Measurements from ENCODE around the gene UBE2D2. TPM values are rescaled to one million over a fixed set of nuclear protein-coding genes. Genes with fewer than 3 reads are reported as not detected.
A peak's percentile ranks its signal among the peaks of the same experiment; 100 is the strongest.

The UBE2D2 gene
- total RNA-seq, 1 experiment from 2014 or later: 222 TPM

GRCh38 chr5:139650689-139651042 lies 89.5 kb downstream of the UBE2D2 start:
- in situ Hi-C loops (cut with HindIII; ENCODE audit: low pct_unique_long_range_greater_than_20kb, low sequenced_read_pairs): no loop called here
- Histone ChIP-seq H3K9me3 (ENCODE audit: control insufficient read depth, insufficient read depth, low read depth, low read length) (no peaks in the 10 kb centered on the region), H3K4me1 (ENCODE audit: control insufficient read depth, insufficient read depth, low read length) (peaks cover 44% of the 10 kb centered on the region), H3K27me3 (ENCODE audit: control insufficient read depth, insufficient read depth, low read length) (no peaks in the 10 kb centered on the region), H3K4me3 (ENCODE audit: low read depth in 2 of 2, low read length in 2 of 2) (peak overlapping the region; percentile 78 to 81), H3K27ac (ENCODE audit: low read length) (peak overlapping the region; percentile 82), H3K36me3 (ENCODE audit: control insufficient read depth, insufficient read depth, low read length) (no peaks in the 10 kb centered on the region; the same call in 1 of the 2 replicates)
- ChIA-PET POLR2A (interaction anchor here (1.9 kb wide), 1 partner anchor 9 kb away, joined by 6 read pairs; no protein-coding TSS in a partner anchor), CTCF (interaction anchor here (0.5 to 0.6 kb wide), 2 partner anchors 19 to 38 kb away, joined by 3 to 4 read pairs; no protein-coding TSS in a partner anchor)
- no TSS peak for BruUV-seq (replicated peaks)
- DNase-seq (ENCODE audit: low read depth, low spot score) (no peak), ATAC-seq (no peak)
- intact Hi-C loops (cut with micrococcal nuclease; ENCODE audit: unreplicated experiment): loop anchor here (5.0 kb wide), 1 partner anchor 42 kb away; no protein-coding TSS in a partner anchor
- TF ChIP-seq POLR2AphosphoS5 (IDR thresholded peaks at IDR 0.05; ENCODE audit: low read depth, low read length): 0 out of 2 replicates have a peak, but pooled peaks have one; percentile 23
- no peak for TF ChIP-seq SIN3A (IDR thresholded peaks at IDR 0.05; ENCODE audit: borderline replicate concordance, insufficient read depth, low read depth, low read length)
- TF ChIP-seq TCF7L2 (IDR thresholded peaks at IDR 0.05; ENCODE audit: low read depth, low read length): 0 out of 2 replicates have a peak, but pooled peaks have one; percentile 65

- CTCF ChIA-PET: interaction anchor here (0.5 to 0.9 kb wide), 4 partner anchors 17 to 228 kb away, joined by 3 to 4 read pairs (median 4); no protein-coding TSS in a partner anchor
- peaks cover 49% of the 10 kb centered on the region for H3K4me1 ChIP-seq (ENCODE audit: control insufficient read depth, insufficient read depth, low read length)
- no TSS peak for BruUV-seq (replicated peaks)
- H3K27ac ChIP-seq (ENCODE audit: low read length): peak overlapping the region; percentile 82
- no peaks in the 10 kb centered on the region for H3K27me3 ChIP-seq (ENCODE audit: control insufficient read depth, insufficient read depth, low read length)
- intact Hi-C loops (cut with micrococcal nuclease; ENCODE audit: unreplicated experiment) (loop anchor here (5.0 kb wide), 1 partner anchor 41 kb away; no protein-coding TSS in a partner anchor), in situ Hi-C loops (cut with HindIII; ENCODE audit: low pct_unique_long_range_greater_than_20kb, low sequenced_read_pairs) (no loop called here)
- H3K4me3 ChIP-seq (ENCODE audit: low read depth in 2 of 2, low read length in 2 of 2): peak overlapping the region; percentile 78 to 81
- DNase-seq (ENCODE audit: low read depth, low spot score) (peak; percentile 64), ATAC-seq (peak; percentile 10)
- no peaks in the 10 kb centered on the region for H3K9me3 ChIP-seq (ENCODE audit: control insufficient read depth, insufficient read depth, low read depth, low read length)
- H3K36me3 ChIP-seq (ENCODE audit: control insufficient read depth, insufficient read depth, low read length): no peaks in the 10 kb centered on the region; the same call in 1 of the 2 replicates
- TF ChIP-seq POLR2AphosphoS5 (IDR thresholded peaks at IDR 0.05; ENCODE audit: low read depth, low read length) (peak; percentile 50; the same call in 1 of the 2 replicates), SIN3A (IDR thresholded peaks at IDR 0.05; ENCODE audit: borderline replicate concordance, insufficient read depth, low read depth, low read length) (no peak), TCF7L2 (IDR thresholded peaks at IDR 0.05; ENCODE audit: low read depth, low read length) (no peak)
- TF ChIP-seq, protein P1, sequence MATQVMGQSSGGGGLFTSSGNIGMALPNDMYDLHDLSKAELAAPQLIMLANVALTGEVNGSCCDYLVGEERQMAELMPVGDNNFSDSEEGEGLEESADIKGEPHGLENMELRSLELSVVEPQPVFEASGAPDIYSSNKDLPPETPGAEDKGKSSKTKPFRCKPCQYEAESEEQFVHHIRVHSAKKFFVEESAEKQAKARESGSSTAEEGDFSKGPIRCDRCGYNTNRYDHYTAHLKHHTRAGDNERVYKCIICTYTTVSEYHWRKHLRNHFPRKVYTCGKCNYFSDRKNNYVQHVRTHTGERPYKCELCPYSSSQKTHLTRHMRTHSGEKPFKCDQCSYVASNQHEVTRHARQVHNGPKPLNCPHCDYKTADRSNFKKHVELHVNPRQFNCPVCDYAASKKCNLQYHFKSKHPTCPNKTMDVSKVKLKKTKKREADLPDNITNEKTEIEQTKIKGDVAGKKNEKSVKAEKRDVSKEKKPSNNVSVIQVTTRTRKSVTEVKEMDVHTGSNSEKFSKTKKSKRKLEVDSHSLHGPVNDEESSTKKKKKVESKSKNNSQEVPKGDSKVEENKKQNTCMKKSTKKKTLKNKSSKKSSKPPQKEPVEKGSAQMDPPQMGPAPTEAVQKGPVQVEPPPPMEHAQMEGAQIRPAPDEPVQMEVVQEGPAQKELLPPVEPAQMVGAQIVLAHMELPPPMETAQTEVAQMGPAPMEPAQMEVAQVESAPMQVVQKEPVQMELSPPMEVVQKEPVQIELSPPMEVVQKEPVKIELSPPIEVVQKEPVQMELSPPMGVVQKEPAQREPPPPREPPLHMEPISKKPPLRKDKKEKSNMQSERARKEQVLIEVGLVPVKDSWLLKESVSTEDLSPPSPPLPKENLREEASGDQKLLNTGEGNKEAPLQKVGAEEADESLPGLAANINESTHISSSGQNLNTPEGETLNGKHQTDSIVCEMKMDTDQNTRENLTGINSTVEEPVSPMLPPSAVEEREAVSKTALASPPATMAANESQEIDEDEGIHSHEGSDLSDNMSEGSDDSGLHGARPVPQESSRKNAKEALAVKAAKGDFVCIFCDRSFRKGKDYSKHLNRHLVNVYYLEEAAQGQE (IDR thresholded peaks at IDR 0.05; ENCODE audit: insufficient read depth in 1 of 2, low read depth in 2 of 2, low read length in 1 of 2): no peak
- TF ChIP-seq, protein P2, sequence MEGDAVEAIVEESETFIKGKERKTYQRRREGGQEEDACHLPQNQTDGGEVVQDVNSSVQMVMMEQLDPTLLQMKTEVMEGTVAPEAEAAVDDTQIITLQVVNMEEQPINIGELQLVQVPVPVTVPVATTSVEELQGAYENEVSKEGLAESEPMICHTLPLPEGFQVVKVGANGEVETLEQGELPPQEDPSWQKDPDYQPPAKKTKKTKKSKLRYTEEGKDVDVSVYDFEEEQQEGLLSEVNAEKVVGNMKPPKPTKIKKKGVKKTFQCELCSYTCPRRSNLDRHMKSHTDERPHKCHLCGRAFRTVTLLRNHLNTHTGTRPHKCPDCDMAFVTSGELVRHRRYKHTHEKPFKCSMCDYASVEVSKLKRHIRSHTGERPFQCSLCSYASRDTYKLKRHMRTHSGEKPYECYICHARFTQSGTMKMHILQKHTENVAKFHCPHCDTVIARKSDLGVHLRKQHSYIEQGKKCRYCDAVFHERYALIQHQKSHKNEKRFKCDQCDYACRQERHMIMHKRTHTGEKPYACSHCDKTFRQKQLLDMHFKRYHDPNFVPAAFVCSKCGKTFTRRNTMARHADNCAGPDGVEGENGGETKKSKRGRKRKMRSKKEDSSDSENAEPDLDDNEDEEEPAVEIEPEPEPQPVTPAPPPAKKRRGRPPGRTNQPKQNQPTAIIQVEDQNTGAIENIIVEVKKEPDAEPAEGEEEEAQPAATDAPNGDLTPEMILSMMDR (IDR thresholded peaks at IDR 0.05): no peak
- POLR2A ChIA-PET: interaction anchor here (0.6 to 1.9 kb wide), 5 partner anchors 9 to 169 kb away, joined by 3 to 16 read pairs (median 6); no protein-coding TSS in a partner anchor
These were observed 90.1 kb downstream of the UBE2D2 start for GRCh38 chr5:139651043-139651834.
